ENCODE results near the gene FUOM. TPM values are rescaled to one million over a fixed set of nuclear protein-coding genes. Genes with fewer than 3 reads are reported as not detected.

The FUOM gene
- total RNA-seq, 2 experiments from 2014 or later: 30.4 to 46.0 TPM

GRCh38 chr10:133332936-133333699 lies 24.7 kb downstream of the FUOM start:
- H3K36me3 ChIP-seq (ENCODE audit: insufficient read depth, low read length): no peaks in the 10 kb centered on the region
- CTCF ChIA-PET (ENCODE audit: unreplicated experiment): no interaction called here
- intact Hi-C loops (cut with micrococcal nuclease; ENCODE audit: unreplicated experiment): no loop called here

GRCh38 chr10:133329491-133330202 lies 28.2 kb downstream of the FUOM start:
- TF ChIP-seq EZH2phosphoT487 (IDR thresholded peaks at IDR 0.05; ENCODE audit: borderline replicate concordance, low read depth, low read length) (no peak), CTCF (conservative IDR thresholded peaks at IDR 0.05; ENCODE audit: low read length) (peak; percentile 95)
- Histone ChIP-seq H4K20me1 (ENCODE audit: insufficient read depth, low read length) (no peaks in the 10 kb centered on the region), H3K4me2 (ENCODE audit: low read length) (peak overlapping the region; percentile 18; the same call in 1 of the 2 replicates), H3K9me2 (ENCODE audit: insufficient read depth, low read length) (no peaks in the 10 kb centered on the region), H3K27ac (ENCODE audit: low read depth, low read length, poor library complexity, severe bottlenecking) (no peak overlapping the region), H3K79me2 (ENCODE audit: insufficient read depth, low read depth, low read length) (no peaks in the 10 kb centered on the region), H3K4me1 (ENCODE audit: insufficient read depth, low read length, poor library complexity, severe bottlenecking) (peaks cover 8% of the 10 kb centered on the region), H3K36me3 (ENCODE audit: insufficient read depth, low read length) (no peaks in the 10 kb centered on the region), H2AFZ (ENCODE audit: low read length) (no peak overlapping the region), H3K9me3 (ENCODE audit: low read length) (no peaks in the 10 kb centered on the region), H3K4me3 (ENCODE audit: low read depth, low read length, poor library complexity, severe bottlenecking) (no peak overlapping the region)
- DNase-seq (ENCODE audit: low spot score): peak; percentile 88
- ChIA-PET POLR2A (interaction anchor here (1.5 kb wide), 1 partner anchor 61 kb away, joined by 7 read pairs; no protein-coding TSS in a partner anchor), CTCF (ENCODE audit: unreplicated experiment) (interaction anchor here (0.6 to 1.2 kb wide), 4 partner anchors 22 to 63 kb away, joined by 3 to 4 read pairs (median 3); no protein-coding TSS in a partner anchor)
- no TSS peak for BruUV-seq (replicated peaks)
- intact Hi-C loops (cut with micrococcal nuclease; ENCODE audit: unreplicated experiment): loop anchor here (2.0 kb wide), 2 partner anchors 59 to 167 kb away; no protein-coding TSS in a partner anchor

More at GRCh38 chr10:133332936-133333699, 24.7 kb downstream of the FUOM start:
- Histone ChIP-seq H3K9me2 (ENCODE audit: insufficient read depth, low read length) (no peaks in the 10 kb centered on the region), H4K20me1 (ENCODE audit: insufficient read depth, low read length) (no peaks in the 10 kb centered on the region), H2AFZ (ENCODE audit: low read length) (no peak overlapping the region), H3K4me1 (ENCODE audit: insufficient read depth, low read length, poor library complexity, severe bottlenecking) (no peaks in the 10 kb centered on the region), H3K79me2 (ENCODE audit: insufficient read depth, low read depth, low read length) (no peaks in the 10 kb centered on the region), H3K4me2 (ENCODE audit: low read length) (no peak overlapping the region), H3K4me3 (ENCODE audit: low read depth, low read length, poor library complexity, severe bottlenecking) (no peak overlapping the region), H3K27ac (ENCODE audit: low read depth, low read length, poor library complexity, severe bottlenecking) (no peak overlapping the region), H3K9me3 (ENCODE audit: low read length) (no peaks in the 10 kb centered on the region; the same call in 1 of the 2 replicates)
- TF ChIP-seq CTCF (conservative IDR thresholded peaks at IDR 0.05; ENCODE audit: low read length) (no peak), EZH2phosphoT487 (IDR thresholded peaks at IDR 0.05; ENCODE audit: borderline replicate concordance, low read depth, low read length) (no peak)
- no peak for DNase-seq (ENCODE audit: low spot score)
- no TSS peak for BruUV-seq (replicated peaks)
- POLR2A ChIA-PET: no interaction called here

Measured in OCI-LY7 (cell line).